ENCODE measurements around the gene AADACL4. TPM values are rescaled to one million over a fixed set of nuclear protein-coding genes. Genes with fewer than 3 reads are reported as not detected.
"Not testable (repeated sequence)": the region's sequence is repeated elsewhere in the genome, so short reads cannot be mapped to it uniquely, and the experiment has no call there.

AADACL4 gene
- total RNA-seq, 1 experiment from 2014 or later = not detected

DNA sequence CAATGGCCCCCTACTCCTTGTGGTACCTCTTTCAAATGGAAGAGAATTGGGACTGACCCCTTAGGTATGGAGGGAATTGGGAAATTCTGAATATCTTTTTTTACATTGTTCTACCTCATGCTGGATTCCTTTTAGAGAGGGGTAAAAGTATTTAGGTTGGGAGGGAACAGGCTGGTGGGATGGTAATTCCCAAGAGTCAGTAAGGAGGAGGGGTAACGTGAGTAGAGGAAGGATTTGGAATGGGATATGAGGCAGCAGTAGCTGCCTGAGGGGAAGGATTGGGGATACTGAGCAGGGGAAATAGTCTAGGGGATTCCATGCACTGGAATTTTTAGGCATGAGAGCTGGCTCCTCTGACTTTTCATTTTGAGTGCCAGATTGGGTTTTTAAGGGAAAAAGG lies 68.2 kb downstream of the AADACL4 start:
- ATAC-seq = no peak
- BruUV-seq (replicated peaks) = no TSS peak
- Histone ChIP-seq H3K27me3 (ENCODE audit: control insufficient read depth, insufficient read depth, low read length) (peaks cover 2% of the 10 kb centered on the region; the same call in 1 of the 2 replicates), H3K36me3 (ENCODE audit: control insufficient read depth, insufficient read depth, low read length) (no peaks in the 10 kb centered on the region), H3K4me3 (ENCODE audit: low read depth in 2 of 2, low read length in 2 of 2) (no peak overlapping the region), H3K9me3 (ENCODE audit: control insufficient read depth, insufficient read depth, low read depth, low read length) (no peaks in the 10 kb centered on the region), H3K27ac (ENCODE audit: low read length) (no peak overlapping the region), H3K4me1 (ENCODE audit: control insufficient read depth, insufficient read depth, low read length) (no peaks in the 10 kb centered on the region)
- in situ Hi-C loops (cut with HindIII; ENCODE audit: low pct_unique_long_range_greater_than_20kb, low sequenced_read_pairs) (no loop called here), intact Hi-C loops (cut with micrococcal nuclease; ENCODE audit: unreplicated experiment) (no loop called here)
- ChIA-PET CTCF (no interaction called here), POLR2A (no interaction called here)
- TF ChIP-seq, protein P1, sequence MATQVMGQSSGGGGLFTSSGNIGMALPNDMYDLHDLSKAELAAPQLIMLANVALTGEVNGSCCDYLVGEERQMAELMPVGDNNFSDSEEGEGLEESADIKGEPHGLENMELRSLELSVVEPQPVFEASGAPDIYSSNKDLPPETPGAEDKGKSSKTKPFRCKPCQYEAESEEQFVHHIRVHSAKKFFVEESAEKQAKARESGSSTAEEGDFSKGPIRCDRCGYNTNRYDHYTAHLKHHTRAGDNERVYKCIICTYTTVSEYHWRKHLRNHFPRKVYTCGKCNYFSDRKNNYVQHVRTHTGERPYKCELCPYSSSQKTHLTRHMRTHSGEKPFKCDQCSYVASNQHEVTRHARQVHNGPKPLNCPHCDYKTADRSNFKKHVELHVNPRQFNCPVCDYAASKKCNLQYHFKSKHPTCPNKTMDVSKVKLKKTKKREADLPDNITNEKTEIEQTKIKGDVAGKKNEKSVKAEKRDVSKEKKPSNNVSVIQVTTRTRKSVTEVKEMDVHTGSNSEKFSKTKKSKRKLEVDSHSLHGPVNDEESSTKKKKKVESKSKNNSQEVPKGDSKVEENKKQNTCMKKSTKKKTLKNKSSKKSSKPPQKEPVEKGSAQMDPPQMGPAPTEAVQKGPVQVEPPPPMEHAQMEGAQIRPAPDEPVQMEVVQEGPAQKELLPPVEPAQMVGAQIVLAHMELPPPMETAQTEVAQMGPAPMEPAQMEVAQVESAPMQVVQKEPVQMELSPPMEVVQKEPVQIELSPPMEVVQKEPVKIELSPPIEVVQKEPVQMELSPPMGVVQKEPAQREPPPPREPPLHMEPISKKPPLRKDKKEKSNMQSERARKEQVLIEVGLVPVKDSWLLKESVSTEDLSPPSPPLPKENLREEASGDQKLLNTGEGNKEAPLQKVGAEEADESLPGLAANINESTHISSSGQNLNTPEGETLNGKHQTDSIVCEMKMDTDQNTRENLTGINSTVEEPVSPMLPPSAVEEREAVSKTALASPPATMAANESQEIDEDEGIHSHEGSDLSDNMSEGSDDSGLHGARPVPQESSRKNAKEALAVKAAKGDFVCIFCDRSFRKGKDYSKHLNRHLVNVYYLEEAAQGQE (IDR thresholded peaks at IDR 0.05; ENCODE audit: insufficient read depth in 1 of 2, low read depth in 2 of 2, low read length in 1 of 2) = no peak
- TF ChIP-seq, protein P2, sequence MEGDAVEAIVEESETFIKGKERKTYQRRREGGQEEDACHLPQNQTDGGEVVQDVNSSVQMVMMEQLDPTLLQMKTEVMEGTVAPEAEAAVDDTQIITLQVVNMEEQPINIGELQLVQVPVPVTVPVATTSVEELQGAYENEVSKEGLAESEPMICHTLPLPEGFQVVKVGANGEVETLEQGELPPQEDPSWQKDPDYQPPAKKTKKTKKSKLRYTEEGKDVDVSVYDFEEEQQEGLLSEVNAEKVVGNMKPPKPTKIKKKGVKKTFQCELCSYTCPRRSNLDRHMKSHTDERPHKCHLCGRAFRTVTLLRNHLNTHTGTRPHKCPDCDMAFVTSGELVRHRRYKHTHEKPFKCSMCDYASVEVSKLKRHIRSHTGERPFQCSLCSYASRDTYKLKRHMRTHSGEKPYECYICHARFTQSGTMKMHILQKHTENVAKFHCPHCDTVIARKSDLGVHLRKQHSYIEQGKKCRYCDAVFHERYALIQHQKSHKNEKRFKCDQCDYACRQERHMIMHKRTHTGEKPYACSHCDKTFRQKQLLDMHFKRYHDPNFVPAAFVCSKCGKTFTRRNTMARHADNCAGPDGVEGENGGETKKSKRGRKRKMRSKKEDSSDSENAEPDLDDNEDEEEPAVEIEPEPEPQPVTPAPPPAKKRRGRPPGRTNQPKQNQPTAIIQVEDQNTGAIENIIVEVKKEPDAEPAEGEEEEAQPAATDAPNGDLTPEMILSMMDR (IDR thresholded peaks at IDR 0.05) = no peak
- TF ChIP-seq POLR2AphosphoS5 (IDR thresholded peaks at IDR 0.05; ENCODE audit: low read depth, low read length) = no peak
- TF ChIP-seq SIN3A (IDR thresholded peaks at IDR 0.05; ENCODE audit: borderline replicate concordance, insufficient read depth, low read depth, low read length) = no peak
- no peak for TF ChIP-seq TCF7L2 (IDR thresholded peaks at IDR 0.05; ENCODE audit: low read depth, low read length)
- DNase-seq (ENCODE audit: low read depth, low spot score) = no peak

DNA sequence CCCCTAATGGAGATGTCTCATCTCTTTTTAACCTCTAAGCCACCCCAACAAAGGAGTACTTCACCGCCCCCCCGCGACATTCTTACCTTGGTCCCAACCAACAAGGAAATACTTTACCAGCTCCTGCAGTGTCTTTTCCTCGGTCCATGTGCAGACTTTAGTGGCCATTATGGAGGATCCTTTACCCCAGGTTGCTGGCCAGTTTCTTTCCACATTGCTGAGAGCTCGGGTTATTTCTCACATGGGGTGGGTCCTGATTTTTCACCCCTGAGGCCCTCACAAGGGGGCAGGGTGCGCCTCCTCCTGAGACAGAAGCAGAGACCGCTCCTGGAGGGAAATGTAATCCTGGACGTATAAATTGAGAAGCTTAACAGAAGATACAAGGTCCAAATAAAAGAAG lies 69.0 kb downstream of the AADACL4 start:
- H3K4me3 ChIP-seq (ENCODE audit: low read depth in 2 of 2, low read length in 2 of 2) = no peak overlapping the region
- in situ Hi-C loops (cut with HindIII; ENCODE audit: low pct_unique_long_range_greater_than_20kb, low sequenced_read_pairs) = no loop called here
- no peaks in the 10 kb centered on the region for H3K4me1 ChIP-seq (ENCODE audit: control insufficient read depth, insufficient read depth, low read length)
- intact Hi-C loops (cut with micrococcal nuclease; ENCODE audit: unreplicated experiment) = no loop called here
- H3K27me3 ChIP-seq (ENCODE audit: control insufficient read depth, insufficient read depth, low read length) = peaks cover 2% of the 10 kb centered on the region; the same call in 1 of the 2 replicates
- no peaks in the 10 kb centered on the region for H3K9me3 ChIP-seq (ENCODE audit: control insufficient read depth, insufficient read depth, low read depth, low read length)
- no peak overlapping the region for H3K27ac ChIP-seq (ENCODE audit: low read length)
- ChIA-PET POLR2A (no interaction called here), CTCF (no interaction called here)
- no peak for TF ChIP-seq POLR2AphosphoS5 (IDR thresholded peaks at IDR 0.05; ENCODE audit: low read depth, low read length)
- no peak for ATAC-seq
- BruUV-seq (replicated peaks) = no TSS peak
- no peaks in the 10 kb centered on the region for H3K36me3 ChIP-seq (ENCODE audit: control insufficient read depth, insufficient read depth, low read length)
- no peak for DNase-seq (ENCODE audit: low read depth, low spot score)

DNA sequence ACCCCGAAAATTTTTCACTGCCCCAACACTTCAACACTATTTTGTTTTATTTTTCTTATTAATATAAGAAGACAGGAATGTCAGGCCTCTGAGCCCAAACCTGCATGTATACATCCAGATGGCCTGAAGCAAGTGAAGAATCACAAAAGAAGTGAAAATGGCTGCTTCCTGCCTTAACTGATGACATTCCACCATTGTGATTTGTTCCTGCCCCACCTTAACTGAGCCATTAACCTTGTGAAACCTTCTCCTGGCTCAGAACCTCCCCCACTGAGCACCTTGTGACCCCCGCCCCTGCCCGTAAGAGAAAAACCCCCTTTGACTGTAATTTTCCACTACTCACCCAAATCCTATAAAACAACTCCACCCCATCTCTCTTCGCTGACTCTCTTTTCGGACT lies 69.8 kb downstream of the AADACL4 start:
- intact Hi-C loops (cut with micrococcal nuclease; ENCODE audit: unreplicated experiment); H3K9me3 ChIP-seq (ENCODE audit: control insufficient read depth, insufficient read depth, low read depth, low read length); CTCF ChIA-PET; POLR2A ChIA-PET; H3K4me3 ChIP-seq (ENCODE audit: low read depth in 2 of 2, low read length in 2 of 2); H3K4me1 ChIP-seq (ENCODE audit: control insufficient read depth, insufficient read depth, low read length); H3K36me3 ChIP-seq (ENCODE audit: control insufficient read depth, insufficient read depth, low read length); ATAC-seq; H3K27ac ChIP-seq (ENCODE audit: low read length); DNase-seq (ENCODE audit: low read depth, low spot score); BruUV-seq (replicated peaks); H3K27me3 ChIP-seq (ENCODE audit: control insufficient read depth, insufficient read depth, low read length); in situ Hi-C loops (cut with HindIII; ENCODE audit: low pct_unique_long_range_greater_than_20kb, low sequenced_read_pairs): not testable (repeated sequence)

All from Panc1 (cell line).